Prostate gland (tissue), 2 donors: ENCODE results near the gene GAREM1.

Source experiments
- POLR2AphosphoS5 ChIP-seq: sonication (generic); formaldehyde crosslinking; IDR thresholded peaks from one replicate; pipeline ENCODE4 v1.6.1; 2017; ENCODE audit warnings: antibody characterized with exemption
- TF ChIP-seq, protein P1 (sequence below), 4 experiments: fragments of 200-600 bp in 2 of 4; fragments of 450-650 bp in 2 of 4; sonication (generic) in 2 of 4; IDR thresholded peaks; 1 replicate in 3 of 4; 2 replicates in 1 of 4; pipeline ENCODE4 v1.5.1; 2016 to 2019; ENCODE audit warnings: antibody characterized with exemption in 4 of 4, mild to moderate bottlenecking in 2 of 4, moderate library complexity in 2 of 4

DNA sequence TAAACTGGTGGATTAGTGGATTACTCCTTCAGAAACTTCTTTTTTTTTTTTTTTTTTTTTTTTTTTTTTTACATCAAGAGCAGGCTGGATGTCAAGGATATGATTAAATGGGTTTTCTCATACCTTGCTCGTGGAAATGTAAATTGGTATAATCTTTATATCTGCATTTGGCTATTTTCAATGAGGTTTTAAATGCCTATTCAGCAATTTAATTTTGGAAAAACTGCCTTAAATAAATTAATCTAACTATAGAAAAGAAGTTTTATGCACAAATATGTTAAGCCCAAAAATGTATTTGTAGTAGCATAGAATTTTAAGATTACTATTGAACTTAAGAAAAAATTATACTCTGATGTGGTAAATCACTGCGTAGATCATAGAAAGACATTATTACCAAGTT is 11.4 kb upstream of the GAREM1 start:
- no peak for TF ChIP-seq POLR2AphosphoS5
- TF ChIP-seq, protein P1, sequence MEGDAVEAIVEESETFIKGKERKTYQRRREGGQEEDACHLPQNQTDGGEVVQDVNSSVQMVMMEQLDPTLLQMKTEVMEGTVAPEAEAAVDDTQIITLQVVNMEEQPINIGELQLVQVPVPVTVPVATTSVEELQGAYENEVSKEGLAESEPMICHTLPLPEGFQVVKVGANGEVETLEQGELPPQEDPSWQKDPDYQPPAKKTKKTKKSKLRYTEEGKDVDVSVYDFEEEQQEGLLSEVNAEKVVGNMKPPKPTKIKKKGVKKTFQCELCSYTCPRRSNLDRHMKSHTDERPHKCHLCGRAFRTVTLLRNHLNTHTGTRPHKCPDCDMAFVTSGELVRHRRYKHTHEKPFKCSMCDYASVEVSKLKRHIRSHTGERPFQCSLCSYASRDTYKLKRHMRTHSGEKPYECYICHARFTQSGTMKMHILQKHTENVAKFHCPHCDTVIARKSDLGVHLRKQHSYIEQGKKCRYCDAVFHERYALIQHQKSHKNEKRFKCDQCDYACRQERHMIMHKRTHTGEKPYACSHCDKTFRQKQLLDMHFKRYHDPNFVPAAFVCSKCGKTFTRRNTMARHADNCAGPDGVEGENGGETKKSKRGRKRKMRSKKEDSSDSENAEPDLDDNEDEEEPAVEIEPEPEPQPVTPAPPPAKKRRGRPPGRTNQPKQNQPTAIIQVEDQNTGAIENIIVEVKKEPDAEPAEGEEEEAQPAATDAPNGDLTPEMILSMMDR (IDR thresholded peaks at IDR 0.05), result no peak
